Vagina (tissue), 2 donors: Measurements from ENCODE around the gene ZNF597. TPM values are rescaled to one million over a fixed set of nuclear protein-coding genes. Genes with fewer than 3 reads are reported as not detected.

Experiments used
- DNase-seq, 2 donors: peaks; one replicate each; pipeline ENCODE4 v3.0.0-alpha.2; 2017; ENCODE audit errors: extremely low spot score in 2 of 2
- H3K27ac ChIP-seq: fragments of 200-600 bp; sonication (generic); one replicate; pipeline ENCODE4 v1.5.1; 2019
- H3K27me3 ChIP-seq: fragments of 200-600 bp; sonication (generic); one replicate; pipeline ENCODE4 v1.5.1; 2019
- H3K36me3 ChIP-seq, 2 donors: fragments of 200-600 bp; sonication (generic); one replicate each; pipeline ENCODE4 v1.5.1; 2017 to 2019
- H3K4me1 ChIP-seq: fragments of 200-600 bp; sonication (generic); one replicate; pipeline ENCODE4 v1.5.1; 2019
- H3K4me3 ChIP-seq, 2 donors: fragments of 200-600 bp; sonication (generic); 1 replicate in 1 of 2; 2 replicates in 1 of 2; pipeline ENCODE4 v1.5.1; 2016 to 2019
- H3K9me3 ChIP-seq: fragments of 200-600 bp; sonication (generic); one replicate; pipeline ENCODE4 v1.5.1; 2019
- CTCF ChIP-seq, 3 experiments: fragments of 450-650 bp in 2 of 3; fragments of 200-600 bp in 1 of 3; sonication (generic) in 1 of 3; IDR thresholded peaks; one replicate each; pipeline ENCODE4 v1.5.1; 2017 to 2019; ENCODE audit warnings: antibody characterized with exemption in 3 of 3, mild to moderate bottlenecking in 2 of 3, moderate library complexity in 2 of 3
- POLR2A ChIP-seq, 2 donors: fragments of 450-650 bp; IDR thresholded peaks; one replicate each; pipeline ENCODE4 v1.6.1; 2017; ENCODE audit warnings: antibody characterized with exemption in 2 of 2, mild to moderate bottlenecking in 2 of 2, moderate library complexity in 2 of 2
- POLR2AphosphoS5 ChIP-seq, 2 donors: sonication (generic); formaldehyde crosslinking; IDR thresholded peaks; one replicate each; pipeline ENCODE4 v1.9.0; 2017; ENCODE audit warnings: antibody characterized with exemption in 2 of 2, mild to moderate bottlenecking in 2 of 2, low read depth in 1 of 2; ENCODE audit not compliant: insufficient read depth in 1 of 2
- intact Hi-C: fragments of 100-400 bp; cut with DNase I; formaldehyde crosslinking; loops from one replicate; pipeline ENCODE4 v1.15.1; 2023
- total RNA-seq: library from RNA; depleted of rRNA; stranded (reverse); fragments of >200 nt; gene quantifications from one replicate; pipeline ENCODE4 v1.2.3, GENCODE V29; 2016

Gene ZNF597
- total RNA-seq, 1 donor from 2014 or later, result 2.0 TPM

GRCh38 chr16:3487521-3488410 is 44.5 kb upstream of the ZNF597 start:
- H3K27ac ChIP-seq, result no peak overlapping the region
- intact Hi-C loops, result loop anchor here (10.0 kb wide), 1 partner anchor 653 kb away; the partner anchor contains the start of gene ZG16B
- H3K4me1 ChIP-seq, result peaks cover 5% of the 10 kb centered on the region
- no peaks in the 10 kb centered on the region for H3K27me3 ChIP-seq
- no peak overlapping the region for H3K4me3 ChIP-seq
- H3K9me3 ChIP-seq, result no peaks in the 10 kb centered on the region
- TF ChIP-seq POLR2AphosphoS5 (IDR thresholded peaks at IDR 0.05; ENCODE audit: insufficient read depth in 1 of 2, low read depth in 1 of 2) (no peak), POLR2A (IDR thresholded peaks at IDR 0.05) (no peak), CTCF (IDR thresholded peaks at IDR 0.05) (no peak)
- no peak for DNase-seq
- H3K36me3 ChIP-seq, result peaks cover 0 to 41% of the 10 kb centered on the region in 2 donors

GRCh38 chr16:3486506-3487215 is 43.4 kb upstream of the ZNF597 start:
- TF ChIP-seq POLR2A (IDR thresholded peaks at IDR 0.05), result no peak
- TF ChIP-seq POLR2AphosphoS5 (IDR thresholded peaks at IDR 0.05; ENCODE audit: insufficient read depth in 1 of 2, low read depth in 1 of 2), result no peak
- no peak for TF ChIP-seq CTCF (IDR thresholded peaks at IDR 0.05)
- Histone ChIP-seq H3K27me3 (no peaks in the 10 kb centered on the region), H3K36me3 (peaks cover 0 to 52% of the 10 kb centered on the region in 2 donors)

GRCh38 chr16:3485821-3486505 is 42.7 kb upstream of the ZNF597 start:
- Histone ChIP-seq H3K27me3 (no peaks in the 10 kb centered on the region), H3K36me3 (peaks cover 0 to 58% of the 10 kb centered on the region in 2 donors), H3K9me3 (no peaks in the 10 kb centered on the region), H3K4me1 (no peaks in the 10 kb centered on the region), H3K4me3 (no peak overlapping the region), H3K27ac (no peak overlapping the region)
- DNase-seq, result no peak
- TF ChIP-seq POLR2A (IDR thresholded peaks at IDR 0.05) (no peak), POLR2AphosphoS5 (IDR thresholded peaks at IDR 0.05; ENCODE audit: insufficient read depth in 1 of 2, low read depth in 1 of 2) (no peak), CTCF (IDR thresholded peaks at IDR 0.05) (no peak)
- intact Hi-C loops, result loop anchor here (10.0 kb wide), 1 partner anchor 651 kb away; the partner anchor contains the start of gene ZG16B

More at GRCh38 chr16:3486506-3487215, 43.4 kb upstream of the ZNF597 start:
- Histone ChIP-seq H3K9me3 (no peaks in the 10 kb centered on the region), H3K4me3 (no peak overlapping the region), H3K4me1 (no peaks in the 10 kb centered on the region), H3K27ac (no peak overlapping the region)
- intact Hi-C loops, result loop anchor here (10.0 kb wide), 1 partner anchor 652 kb away; the partner anchor contains the start of gene ZG16B
- no peak for DNase-seq

- H3K36me3 ChIP-seq, result peaks cover 0 to 64% of the 10 kb centered on the region in 2 donors
- TF ChIP-seq POLR2A (IDR thresholded peaks at IDR 0.05) (no peak), CTCF (IDR thresholded peaks at IDR 0.05) (no peak), POLR2AphosphoS5 (IDR thresholded peaks at IDR 0.05; ENCODE audit: insufficient read depth in 1 of 2, low read depth in 1 of 2) (no peak)
- intact Hi-C loops, result loop anchor here (10.0 kb wide), 1 partner anchor 650 kb away; the partner anchor contains the start of gene ZG16B
- H3K27ac ChIP-seq, result no peak overlapping the region
- H3K4me3 ChIP-seq, result no peak overlapping the region
- H3K9me3 ChIP-seq, result no peaks in the 10 kb centered on the region
- no peaks in the 10 kb centered on the region for H3K27me3 ChIP-seq
- DNase-seq, result no peak
- no peaks in the 10 kb centered on the region for H3K4me1 ChIP-seq
Measured at GRCh38 chr16:3485097-3485745, 41.9 kb upstream of the ZNF597 start.
